Heart right ventricle (tissue), 16 donors: Measurements from ENCODE around the gene DLGAP1. TPM values are rescaled to one million over a fixed set of nuclear protein-coding genes. Genes with fewer than 3 reads are reported as not detected.
A peak's percentile ranks its signal among the peaks of the same experiment; 100 is the strongest.
"Not testable (repeated sequence)": the region's sequence is repeated elsewhere in the genome, so short reads cannot be mapped to it uniquely, and the experiment has no call there.

Experiments used
- ATAC-seq, 8 donors: fragments of 200-7000 bp; cut with Tn5 transposase; one replicate each; pipeline ENCODE4 v1.9.1; 2020; ENCODE audit warnings: mild to moderate bottlenecking in 8 of 8, moderate library complexity in 8 of 8, moderate number of reproducible peaks in 1 of 8
- DNase-seq, 2 donors: peaks; one replicate each; pipeline ENCODE4 v3.0.0-alpha.2; 2020
- H3K27ac ChIP-seq, 10 donors: fragments of 200-600 bp; sonication (generic) in 2 of 10; one replicate each; pipeline versions ENCODE4 v1.5.0 to v1.8.0; 2020 to 2022; ENCODE audit warnings: mild to moderate bottlenecking in 3 of 10
- H3K27me3 ChIP-seq, 7 donors: fragments of 200-600 bp; one replicate each; pipeline ENCODE4 v1.8.0; 2021 to 2022; ENCODE audit warnings: mild to moderate bottlenecking in 2 of 7
- H3K36me3 ChIP-seq, 9 donors: fragments of 200-600 bp; sonication (generic) in 1 of 9; one replicate each; pipeline versions ENCODE4 v1.5.0 to v1.8.0; 2020 to 2022; ENCODE audit warnings: mild to moderate bottlenecking in 2 of 9
- H3K4me1 ChIP-seq, 9 donors: fragments of 200-600 bp; sonication (generic) in 1 of 9; one replicate each; pipeline versions ENCODE4 v1.5.0 to v1.8.0; 2020 to 2022; ENCODE audit warnings: mild to moderate bottlenecking in 4 of 9
- H3K4me3 ChIP-seq, 10 donors: fragments of 200-600 bp; sonication (generic) in 2 of 10; one replicate each; pipeline versions ENCODE4 v1.5.0 to v1.8.0; 2020 to 2022; ENCODE audit warnings: mild to moderate bottlenecking in 7 of 10, moderate library complexity in 2 of 10
- H3K9me3 ChIP-seq, 11 donors: fragments of 200-600 bp in 10 of 11; sonication (generic) in 2 of 11; one replicate each; pipeline versions ENCODE4 v1.5.0 to v1.8.0; 2013 to 2022; ENCODE audit warnings: mild to moderate bottlenecking in 2 of 11, control low read depth in 1 of 11, moderate library complexity in 1 of 11
- CTCF ChIP-seq, 9 donors: fragments of 200-600 bp; sonication (generic) in 2 of 9; IDR thresholded peaks; one replicate each; pipeline versions ENCODE4 v1.5.0 to v1.8.0; 2021 to 2022; ENCODE audit warnings: antibody characterized with exemption in 9 of 9, mild to moderate bottlenecking in 5 of 9, moderate library complexity in 1 of 9
- WGBS, 2 donors: extraction: QIAGEN DNeasy Blood & Tissue Kit; methylation state at CpG; one replicate each; pipeline ENCODE4 v1.1.7; 2013; ENCODE audit warnings: inconsistent platforms in 1 of 2; 5-methylcytosine and 5-hydroxymethylcytosine counted together
- intact Hi-C, 10 donors: fragments of 100-400 bp; cut with DNase I; formaldehyde crosslinking; loops; one replicate each; pipeline versions ENCODE4 v1.11.1 to v1.14.2; 2022
- polyA plus RNA-seq, 2 donors: library from polyadenylated mRNA; stranded (reverse); fragments of 200-250 nt; gene quantifications; one replicate each; pipeline ENCODE4 v1.2.3, GENCODE V29; 2013
- total RNA-seq, 10 donors: library from RNA; stranded (reverse); fragmentation: NEBNext Ultra II Directional in 3 of 10; extraction: Animal tissue kit (Norgen Biotek cat#: 25700) in 3 of 10; gene quantifications; one replicate each; pipeline versions ENCODE4 v1.2.1 to v1.2.4, GENCODE V29; 2021 to 2023
- donor health status: Arrhythmogenic right ventricular cardiomyopathy.
- donor health status: ischemic (EF 13 %, LVEDD 7.1; RV severe dilation, severe dysfunction).
- donor health status: healthy with polysubstance abuse.
- donor health status: DM: no; HTN: yes; CAD: no.
- donor health status: DM: no; HTN: no; CAD: no.
- donor health status: ischemic (EF 25% LVEDD 6.9; RV normal size, moderate dysfunction).
- donor health status: ischemic (EF 25% LVEDD 5.7; RV mildly dilated, moderate dysfunction).
- donor health status: healthy.
- donor health status: DM: yes; HTN: yes; CAD: no.
- donor health status: Ischemic cardiomyopathy.
- donor health status: ischemic (EF 35%, LVEDD 5.7; RV mildly dilated, moderate dysfunction).
- donor health status: nonischemic (EF 11% LVEDD 7.7; RV severe dilation, severe dysfunction).
- donor health status: DM: yes; HTN: yes; CAD: no.
- donor health status: PGD.
- donor health status: ischemic (EF 29% LVEDD 5.4; RV normal size, mild dysfunction).
- donor health status: nonischemic (EF 23%, LVEDD 6.1; RV moderate dilation, normal function).

Gene DLGAP1
- total and polyA plus RNA-seq, 12 donors, result 0.07 to 7.2 (median 1.0) TPM; not detected in 2

GRCh38 chr18:3651266-3651665 lies 803.8 kb downstream of the DLGAP1 start:
- Histone ChIP-seq H3K9me3 (no peaks in the 10 kb centered on the region), H3K4me3 (no peak overlapping the region), H3K36me3 (no peaks in the 10 kb centered on the region), H3K4me1 (peaks cover 0 to 46% (median 3%) of the 10 kb centered on the region in 9 donors), H3K27me3 (no peaks in the 10 kb centered on the region), H3K27ac (peak overlapping the region in 1 of 10 donors; percentile 47)
- DNase-seq, result no peak
- 83 to 85% methylated on average over 9 of the region's 9 CpGs for WGBS, 2 donors
- TF ChIP-seq CTCF (IDR thresholded peaks at IDR 0.05), result no peak
- no peak for ATAC-seq
- intact Hi-C loops, result no loop called here

GRCh38 chr18:3650521-3651042 lies 804.5 kb downstream of the DLGAP1 start:
- 52 to 64% methylated on average over 9 of the region's 9 CpGs for WGBS, 2 donors
- H3K27me3 ChIP-seq, intact Hi-C loops, H3K9me3 ChIP-seq, H3K4me3 ChIP-seq, ATAC-seq, H3K36me3 ChIP-seq, DNase-seq: not testable (repeated sequence)
- Histone ChIP-seq H3K27ac (peak overlapping the region in 3 of 10 donors; percentile 14 to 47 (median 35)), H3K4me1 (peaks cover 0 to 43% (median 3%) of the 10 kb centered on the region in 9 donors)

- peaks cover 0 to 41% (median 3%) of the 10 kb centered on the region in 9 donors for H3K4me1 ChIP-seq
- ATAC-seq (peak in 3 of 8 donors; percentile 35 to 42 (median 39)), DNase-seq (no peak)
- 75 to 78% methylated on average over 8 of the region's 8 CpGs for WGBS, 2 donors
- no peaks in the 10 kb centered on the region for H3K36me3 ChIP-seq
- H3K9me3 ChIP-seq, result no peaks in the 10 kb centered on the region
- TF ChIP-seq CTCF (IDR thresholded peaks at IDR 0.05), result no peak
- intact Hi-C loops, result no loop called here
- peak overlapping the region in 2 of 10 donors; percentile 35 to 47 for H3K27ac ChIP-seq
- H3K4me3 ChIP-seq, result no peak overlapping the region
- no peaks in the 10 kb centered on the region for H3K27me3 ChIP-seq
Measured at GRCh38 chr18:3649633-3650426, 805.3 kb downstream of the DLGAP1 start.

- Histone ChIP-seq H3K9me3 (no peaks in the 10 kb centered on the region), H3K27ac (peak overlapping the region in 1 of 10 donors; percentile 14), H3K27me3 (no peaks in the 10 kb centered on the region), H3K4me3 (no peak overlapping the region), H3K4me1 (peaks cover 0 to 38% (median 3%) of the 10 kb centered on the region in 9 donors), H3K36me3 (no peaks in the 10 kb centered on the region)
- no peak for ATAC-seq
- WGBS, 2 donors, result 87% methylated on average over 6 of the region's 6 CpGs
- intact Hi-C loops, result no loop called here
- no peak for TF ChIP-seq CTCF (IDR thresholded peaks at IDR 0.05)
- no peak for DNase-seq
Measured at GRCh38 chr18:3649135-3649632, 805.9 kb downstream of the DLGAP1 start.
